Right lobe of liver (tissue), 6 donors: ENCODE measurements around the gene VAPB. TPM values are rescaled to one million over a fixed set of nuclear protein-coding genes. Genes with fewer than 3 reads are reported as not detected.

Experiments
- ATAC-seq, 4 donors: fragments of 200-7000 bp; cut with Tn5 transposase; one replicate each; pipeline ENCODE4 v1.9.1; 2020; ENCODE audit warnings: mild to moderate bottlenecking in 4 of 4, moderate library complexity in 4 of 4
- DNase-seq, 3 donors: peaks; one replicate each; pipeline ENCODE4 v3.0.0-alpha.2; 2020
- H3K27ac ChIP-seq, 3 donors: fragments of 200-600 bp; one replicate each; pipeline ENCODE4 v1.8.0; 2022
- H3K27me3 ChIP-seq, 2 donors: fragments of 200-600 bp; one replicate each; pipeline ENCODE4 v1.8.0; 2022
- H3K36me3 ChIP-seq, 4 donors: fragments of 200-600 bp; sonication (generic) in 1 of 4; one replicate each; pipeline versions ENCODE4 v1.5.1 to v1.8.0; 2017 to 2022; ENCODE audit warnings: control low read depth in 1 of 4
- H3K4me1 ChIP-seq, 4 donors: fragments of 200-600 bp; sonication (generic) in 1 of 4; one replicate each; pipeline versions ENCODE4 v1.5.1 to v1.8.0; 2017 to 2022; ENCODE audit warnings: control low read depth in 1 of 4
- H3K4me3 ChIP-seq, 3 donors: fragments of 200-600 bp; one replicate each; pipeline ENCODE4 v1.8.0; 2022
- H3K9me3 ChIP-seq, 4 donors: fragments of 200-600 bp; sonication (generic) in 1 of 4; one replicate each; pipeline versions ENCODE4 v1.5.1 to v1.8.0; 2017 to 2022; ENCODE audit warnings: control low read depth in 1 of 4
- CTCF ChIP-seq, 4 donors: fragments of 200-600 bp in 3 of 4; fragments of 450-650 bp in 1 of 4; IDR thresholded peaks; one replicate each; pipeline versions ENCODE4 v1.5.1 to v1.8.0; 2016 to 2022; ENCODE audit warnings: antibody characterized with exemption in 4 of 4, mild to moderate bottlenecking in 2 of 4
- POLR2A ChIP-seq: fragments of 450-650 bp; IDR thresholded peaks from one replicate; pipeline ENCODE4 v1.6.1; 2017; ENCODE audit warnings: antibody characterized with exemption, mild to moderate bottlenecking
- whole genome bisulfite sequencing: methylation state at CpG from one replicate; pipeline ENCODE4 v1.1.6; 2018; ENCODE audit warnings: low coverage, low lambda C conversion rate; ENCODE audit not compliant: insufficient coverage; ENCODE audit errors: missing lambda C conversion rate; 5-methylcytosine and 5-hydroxymethylcytosine counted together
- intact Hi-C, 2 donors: fragments of 100-400 bp; cut with DNase I; formaldehyde crosslinking; loops; one replicate each; pipeline versions ENCODE4 v1.11.2 to v1.14.1; 2022
- total RNA-seq, 6 experiments: library from RNA; depleted of rRNA in 2 of 6; stranded (reverse); fragments of >200 nt in 2 of 6; fragmentation: NEBNext Ultra II Directional in 3 of 6; extraction: Animal tissue kit (Norgen Biotek cat#: 25700) in 3 of 6; gene quantifications; one replicate each; pipeline versions ENCODE4 v1.1.0 to v1.2.4, GENCODE V29; 2016 to 2023
- donor health status: DM: no; HTN: yes; CAD: no.
- donor health status: DM: no; HTN: no; CAD: no.
- donor health status: DM: no; HTN: no; CAD: no.
- donor health status: DM: no; HTN: yes; CAD: no.
- donor health status: DM: no; HTN: yes; CAD: no.

VAPB gene
- total RNA-seq, 6 experiments from 2014 or later, result 17.5 to 42.9 (median 31.4) TPM

- no peaks in the 10 kb centered on the region for H3K9me3 ChIP-seq
- no peaks in the 10 kb centered on the region for H3K27me3 ChIP-seq
- TF ChIP-seq POLR2A (no peak), CTCF (IDR thresholded peaks at IDR 0.05) (no peak)
- WGBS, result 97% methylated on average over 4 of the region's 5 CpGs
- H3K36me3 ChIP-seq, result no peaks in the 10 kb centered on the region
- H3K4me1 ChIP-seq, result peaks cover 0 to 12% (median 6%) of the 10 kb centered on the region in 4 donors
- H3K4me3 ChIP-seq, result no peak overlapping the region
- no peak for ATAC-seq
- H3K27ac ChIP-seq, result no peak overlapping the region
- intact Hi-C loops, result no loop called here
- DNase-seq, result no peak
Observed at GRCh38 chr20:58402827-58403226, 13.8 kb downstream of the VAPB start.

- H3K27ac ChIP-seq, result no peak overlapping the region
- DNase-seq (no peak), ATAC-seq (no peak)
- 91% methylated on average over 3 of the region's 3 CpGs for WGBS
- H3K36me3 ChIP-seq, result no peaks in the 10 kb centered on the region
- TF ChIP-seq POLR2A (no peak), CTCF (IDR thresholded peaks at IDR 0.05) (no peak)
- intact Hi-C loops, result no loop called here
- H3K4me1 ChIP-seq, result peaks cover 0 to 12% (median 7%) of the 10 kb centered on the region in 4 donors
- H3K27me3 ChIP-seq, result no peaks in the 10 kb centered on the region
- no peaks in the 10 kb centered on the region for H3K9me3 ChIP-seq
- H3K4me3 ChIP-seq, result no peak overlapping the region
Observed at GRCh38 chr20:58403272-58403671, 14.2 kb downstream of the VAPB start.

GRCh38 chr20:58405504-58406291, 16.7 kb downstream of the VAPB start:
- DNase-seq, result no peak
- Histone ChIP-seq H3K9me3 (no peaks in the 10 kb centered on the region), H3K27me3 (no peaks in the 10 kb centered on the region), H3K36me3 (no peaks in the 10 kb centered on the region), H3K4me1 (peaks cover 0 to 24% (median 3%) of the 10 kb centered on the region in 4 donors), H3K27ac (no peak overlapping the region), H3K4me3 (no peak overlapping the region)
- no peak for TF ChIP-seq CTCF (IDR thresholded peaks at IDR 0.05)
- no peak for TF ChIP-seq POLR2A
- WGBS, result 77% methylated on average over 6 of the region's 11 CpGs
- intact Hi-C loops, result no loop called here
- no peak for ATAC-seq

- no peak overlapping the region for H3K4me3 ChIP-seq
- TF ChIP-seq POLR2A (no peak), CTCF (IDR thresholded peaks at IDR 0.05) (no peak)
- H3K27ac ChIP-seq, result no peak overlapping the region
- H3K27me3 ChIP-seq, result no peaks in the 10 kb centered on the region
- no peaks in the 10 kb centered on the region for H3K36me3 ChIP-seq
- WGBS, result 55% methylated on average over 4 of the region's 4 CpGs
- H3K4me1 ChIP-seq, result peaks cover 0 to 24% (median 2%) of the 10 kb centered on the region in 4 donors
- H3K9me3 ChIP-seq, result no peaks in the 10 kb centered on the region
- intact Hi-C loops, result no loop called here
- DNase-seq (no peak), ATAC-seq (no peak)
Observed at GRCh38 chr20:58406422-58407001, 17.5 kb downstream of the VAPB start.
